Fibroblast of lung (primary cell): Measurements from ENCODE around the gene RHBDL3. TPM values are rescaled to one million over a fixed set of nuclear protein-coding genes. Genes with fewer than 3 reads are reported as not detected.

Experiments used
- DNase-seq, 2 donors: peaks; one replicate each; pipeline versions ENCODE4 v3.0.0 to v3.0.0-alpha.2; 2010; ENCODE audit warnings: low read depth in 2 of 2
- H2AFZ ChIP-seq: 2 replicates; pipeline ENCODE4 v1.5.1; 2012; ENCODE audit warnings: low read length, control low read depth, inconsistent platforms
- H3K27ac ChIP-seq: 2 replicates; pipeline ENCODE4 v1.5.1; 2011; ENCODE audit warnings: low read length, control low read depth; ENCODE audit not compliant: insufficient read depth
- H3K27me3 ChIP-seq: 2 replicates; pipeline ENCODE4 v1.5.1; 2011; ENCODE audit warnings: mild to moderate bottlenecking, low read length; ENCODE audit not compliant: control insufficient read depth, insufficient read depth
- H3K36me3 ChIP-seq: 2 replicates; pipeline ENCODE4 v1.5.1; 2011; ENCODE audit warnings: low read length; ENCODE audit not compliant: control insufficient read depth, insufficient read depth
- H3K4me1 ChIP-seq: 2 replicates; pipeline ENCODE4 v1.5.1; 2011; ENCODE audit warnings: low read length; ENCODE audit not compliant: control insufficient read depth, insufficient read depth; ENCODE audit errors: extremely low read depth
- H3K4me2 ChIP-seq: 2 replicates; pipeline ENCODE4 v1.5.1; 2011; ENCODE audit warnings: low read length, control low read depth; ENCODE audit not compliant: insufficient read depth; ENCODE audit errors: extremely low read depth
- H3K4me3 ChIP-seq, 4 experiments: fragments of 200-600 bp in 1 of 4; sonication (generic) in 1 of 4; replicated peaks in 1 of 4; 2 replicates each; pipeline ENCODE4 v1.5.1; 2011 to 2016; ENCODE audit warnings: low read length in 4 of 4, low read depth in 3 of 4, mild to moderate bottlenecking in 3 of 4, control low read depth in 2 of 4, inconsistent platforms in 1 of 4, mixed read lengths in 1 of 4; ENCODE audit not compliant: insufficient read depth in 1 of 4; ENCODE audit errors: control extremely low read depth in 1 of 4
- H3K79me2 ChIP-seq: 2 replicates; pipeline ENCODE4 v1.5.1; 2012; ENCODE audit warnings: mild to moderate bottlenecking, low read length, inconsistent platforms; ENCODE audit not compliant: control insufficient read depth, insufficient read depth
- H3K9ac ChIP-seq: 2 replicates; pipeline ENCODE4 v1.5.1; 2011; ENCODE audit warnings: mild to moderate bottlenecking, low read length, control low read depth; ENCODE audit not compliant: insufficient read depth
- H3K9me3 ChIP-seq: 2 replicates; pipeline ENCODE4 v1.5.1; 2012; ENCODE audit warnings: low read depth, low read length; ENCODE audit not compliant: control insufficient read depth, insufficient read depth
- H4K20me1 ChIP-seq: 2 replicates; pipeline ENCODE4 v1.5.1; 2011; ENCODE audit warnings: low read length; ENCODE audit not compliant: control insufficient read depth, insufficient read depth; ENCODE audit errors: extremely low read depth
- EZH2 ChIP-seq: IDR thresholded peaks from 2 replicates; pipeline ENCODE4 v1.5.1; 2012; ENCODE audit warnings: low read length, control low read depth, mild to moderate bottlenecking; ENCODE audit errors: missing control alignments
- polyA plus RNA-seq, 2 donors: library from polyadenylated mRNA; depleted of rRNA in 1 of 2; stranded (reverse) in 1 of 2; unstranded in 1 of 2; fragments of >200 nt; gene quantifications; 2 replicates each; pipeline ENCODE4 v1.2.1, GENCODE V29; 2011 to 2012; ENCODE audit warnings: missing spikeins in 1 of 2
- total RNA-seq: library from RNA; depleted of rRNA; stranded (reverse); fragments of >200 nt; gene quantifications from 2 replicates; pipeline ENCODE4 v1.2.1, GENCODE V29; 2014
- TF ChIP-seq, protein P1 (sequence below), 2 donors: IDR thresholded peaks in 1 of 2; conservative IDR thresholded peaks in 1 of 2; 1 replicate in 1 of 2; 2 replicates in 1 of 2; pipeline ENCODE4 v1.5.1; 2011 to 2012; ENCODE audit warnings: low read length in 2 of 2, control low read depth in 1 of 2, inconsistent platforms in 1 of 2, low read depth in 1 of 2, mild to moderate bottlenecking in 1 of 2

Gene RHBDL3
- total and polyA plus RNA-seq, 2 donors (not counting 1 experiment from before 2014, with no cell fraction given): 0.17 to 0.43 TPM

DNA sequence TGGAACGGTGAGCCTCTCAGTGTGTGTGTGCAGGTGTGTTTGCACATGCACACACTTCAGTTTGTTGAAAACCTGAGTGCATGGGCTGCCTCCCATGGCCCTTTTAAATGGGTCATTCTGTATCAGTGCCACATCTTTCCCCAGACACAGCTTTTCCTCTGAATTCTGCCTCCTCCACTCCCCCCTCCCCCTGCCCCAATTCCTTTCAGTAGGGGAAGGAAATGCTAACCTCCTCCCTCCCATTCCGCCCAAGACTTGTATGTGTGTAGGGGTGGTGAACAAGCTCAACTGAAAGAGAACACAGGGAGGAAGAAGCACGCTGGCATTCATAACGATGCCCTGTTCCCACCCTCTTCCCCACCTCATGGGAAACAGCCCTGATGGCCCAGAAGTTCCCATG is 42.0 kb downstream of the RHBDL3 start:
- Histone ChIP-seq H3K9ac (no peak overlapping the region), H3K36me3 (no peaks in the 10 kb centered on the region), H3K4me3 (no peak overlapping the region), H3K27me3 (peaks cover 2% of the 10 kb centered on the region), H3K79me2 (no peaks in the 10 kb centered on the region), H3K27ac (no peak overlapping the region), H4K20me1 (no peaks in the 10 kb centered on the region), H3K4me2 (no peak overlapping the region), H2AFZ (no peak overlapping the region), H3K9me3 (no peaks in the 10 kb centered on the region), H3K4me1 (no peaks in the 10 kb centered on the region)
- TF ChIP-seq EZH2: no peak
- TF ChIP-seq, protein P1, sequence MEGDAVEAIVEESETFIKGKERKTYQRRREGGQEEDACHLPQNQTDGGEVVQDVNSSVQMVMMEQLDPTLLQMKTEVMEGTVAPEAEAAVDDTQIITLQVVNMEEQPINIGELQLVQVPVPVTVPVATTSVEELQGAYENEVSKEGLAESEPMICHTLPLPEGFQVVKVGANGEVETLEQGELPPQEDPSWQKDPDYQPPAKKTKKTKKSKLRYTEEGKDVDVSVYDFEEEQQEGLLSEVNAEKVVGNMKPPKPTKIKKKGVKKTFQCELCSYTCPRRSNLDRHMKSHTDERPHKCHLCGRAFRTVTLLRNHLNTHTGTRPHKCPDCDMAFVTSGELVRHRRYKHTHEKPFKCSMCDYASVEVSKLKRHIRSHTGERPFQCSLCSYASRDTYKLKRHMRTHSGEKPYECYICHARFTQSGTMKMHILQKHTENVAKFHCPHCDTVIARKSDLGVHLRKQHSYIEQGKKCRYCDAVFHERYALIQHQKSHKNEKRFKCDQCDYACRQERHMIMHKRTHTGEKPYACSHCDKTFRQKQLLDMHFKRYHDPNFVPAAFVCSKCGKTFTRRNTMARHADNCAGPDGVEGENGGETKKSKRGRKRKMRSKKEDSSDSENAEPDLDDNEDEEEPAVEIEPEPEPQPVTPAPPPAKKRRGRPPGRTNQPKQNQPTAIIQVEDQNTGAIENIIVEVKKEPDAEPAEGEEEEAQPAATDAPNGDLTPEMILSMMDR (conservative IDR thresholded peaks at IDR 0.05 in 1 of 2, IDR thresholded peaks at IDR 0.05 in 1 of 2; ENCODE audit: low read depth in 1 of 2, low read length in 2 of 2): no peak
- DNase-seq: no peak

DNA sequence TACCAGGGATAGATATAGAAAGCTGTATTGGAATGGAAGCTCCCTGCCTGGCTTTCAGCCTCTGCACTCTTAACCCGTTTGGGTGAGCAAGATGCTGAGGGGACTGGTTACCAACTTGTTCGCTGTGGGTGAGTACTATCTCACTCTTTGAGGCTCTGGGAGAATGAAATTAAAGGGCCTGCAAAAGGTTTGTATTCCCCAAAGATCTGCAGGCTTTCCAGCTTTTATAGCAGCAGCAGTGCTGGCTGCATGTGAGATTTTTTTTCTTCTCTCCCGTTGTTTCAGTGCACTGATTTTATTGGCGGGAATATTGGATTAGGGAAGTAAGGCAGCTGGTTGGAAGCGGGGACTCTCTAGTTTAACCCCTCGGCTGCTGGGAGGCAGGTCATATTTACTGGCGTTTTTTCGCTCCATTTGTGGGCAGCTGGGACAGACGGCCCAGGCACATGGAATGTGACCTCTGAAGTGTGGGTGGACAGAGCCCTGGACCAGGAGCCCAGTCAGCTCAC is 45.5 kb downstream of the RHBDL3 start:
- Histone ChIP-seq H3K9ac (no peak overlapping the region), H3K9me3 (no peaks in the 10 kb centered on the region), H4K20me1 (no peaks in the 10 kb centered on the region), H3K4me1 (no peaks in the 10 kb centered on the region), H3K4me3 (peak overlapping the region in 1 of 4 experiments; percentile 20), H3K4me2 (peak overlapping the region; percentile 64), H2AFZ (no peak overlapping the region), H3K79me2 (no peaks in the 10 kb centered on the region), H3K36me3 (no peaks in the 10 kb centered on the region), H3K27me3 (peaks cover 7% of the 10 kb centered on the region), H3K27ac (no peak overlapping the region)
- DNase-seq: no peak
- TF ChIP-seq, protein P1 (conservative IDR thresholded peaks at IDR 0.05 in 1 of 2, IDR thresholded peaks at IDR 0.05 in 1 of 2; ENCODE audit: low read depth in 1 of 2, low read length in 2 of 2): no peak
- no peak for TF ChIP-seq EZH2

DNA sequence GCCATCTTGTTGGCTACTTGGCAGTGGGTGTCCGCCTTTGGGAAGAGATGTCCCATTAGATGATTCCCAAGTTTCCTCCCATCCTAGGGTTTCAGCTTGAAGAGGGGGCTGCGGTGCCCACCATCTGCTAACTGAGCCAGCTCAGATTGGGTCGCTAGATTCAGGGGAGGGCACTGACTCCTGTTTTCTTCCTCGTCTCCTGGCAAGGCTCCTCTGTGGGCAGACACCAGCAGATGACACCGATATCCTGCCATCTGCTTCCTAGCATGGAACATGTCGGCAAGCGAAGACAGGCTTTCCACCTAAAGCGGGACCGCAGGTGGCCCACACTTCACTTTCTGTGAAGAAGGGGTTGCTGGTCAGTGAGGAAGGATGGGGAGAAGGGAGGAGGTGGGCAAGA is 49.0 kb downstream of the RHBDL3 start:
- Histone ChIP-seq H3K27ac (no peak overlapping the region), H3K4me2 (no peak overlapping the region), H3K4me1 (no peaks in the 10 kb centered on the region), H2AFZ (no peak overlapping the region), H3K27me3 (peaks cover 5% of the 10 kb centered on the region), H3K4me3 (no peak overlapping the region), H4K20me1 (no peaks in the 10 kb centered on the region), H3K79me2 (no peaks in the 10 kb centered on the region), H3K9ac (no peak overlapping the region), H3K9me3 (no peaks in the 10 kb centered on the region), H3K36me3 (no peaks in the 10 kb centered on the region)
- DNase-seq: no peak
- TF ChIP-seq EZH2: no peak
- TF ChIP-seq, protein P1 (conservative IDR thresholded peaks at IDR 0.05 in 1 of 2, IDR thresholded peaks at IDR 0.05 in 1 of 2; ENCODE audit: low read depth in 1 of 2, low read length in 2 of 2): no peak
